Measurements from ENCODE around the gene EP400. TPM values are rescaled to one million over a fixed set of nuclear protein-coding genes. Genes with fewer than 3 reads are reported as not detected.
A peak's percentile ranks its signal among the peaks of the same experiment; 100 is the strongest.

EP400 gene
- total RNA-seq, 1 experiment from 2014 or later: 61.7 TPM

GRCh38 chr12:131928080-131928710, 21.5 kb upstream of the EP400 start:
- WGBS (ENCODE audit: extremely low coverage, insufficient read length, low lambda C conversion rate): no CpG with 5 or more reads among the region's 33 CpGs
- Histone ChIP-seq H2BK15ac (ENCODE audit: low read depth, low read length) (no peak overlapping the region), H3K79me2 (ENCODE audit: insufficient read depth, low read length) (peaks cover 7% of the 10 kb centered on the region; the same call in 1 of the 2 replicates), H2BK120ac (ENCODE audit: low read depth, low read length, poor library complexity, severe bottlenecking) (peak overlapping the region; percentile 36), H3K14ac (ENCODE audit: insufficient read depth, low read length) (no peak overlapping the region), H2AK5ac (ENCODE audit: insufficient read length, low read length) (no peak overlapping the region), H3K27me3 (ENCODE audit: insufficient read depth, low read length) (no peaks in the 10 kb centered on the region), H3K79me1 (ENCODE audit: insufficient read depth, low read depth, low read length, poor library complexity, severe bottlenecking) (peaks cover 4% of the 10 kb centered on the region), H3K4me1 (ENCODE audit: insufficient read depth, low read length) (no peaks in the 10 kb centered on the region), H3K23me2 (ENCODE audit: insufficient read length, low read depth, low read length, poor library complexity, severe bottlenecking) (peaks cover 13% of the 10 kb centered on the region), H4K91ac (ENCODE audit: insufficient read length, low read depth, low read length) (no peak overlapping the region), H3K9me3 (ENCODE audit: control insufficient read depth, low read depth, low read length) (no peaks in the 10 kb centered on the region), H4K8ac (replicated peaks; ENCODE audit: insufficient read length, low read depth, low read length) (no peak overlapping the region), H4K20me1 (ENCODE audit: control insufficient read depth, insufficient read depth, insufficient read length) (no peaks in the 10 kb centered on the region), H2AFZ (ENCODE audit: low read length) (no peak overlapping the region), H3K18ac (ENCODE audit: insufficient read length, low read depth, low read length) (no peak overlapping the region), H3K4ac (ENCODE audit: low read depth, low read length) (no peak overlapping the region), H3K27ac (ENCODE audit: insufficient read length, low read depth, low read length) (no peak overlapping the region), H3T11ph (ENCODE audit: low read length) (no peak overlapping the region), H3K23ac (ENCODE audit: insufficient read length, low read depth, low read length) (no peak overlapping the region), H4K5ac (ENCODE audit: insufficient read length, low read depth, low read length) (no peak overlapping the region), H3K9ac (ENCODE audit: extremely low read depth, insufficient read length, low read length) (no peak overlapping the region), H2BK20ac (ENCODE audit: low read depth, low read length, poor library complexity, severe bottlenecking) (no peak overlapping the region), H3K4me2 (ENCODE audit: insufficient read depth, insufficient read length, low read length) (peak overlapping the region; percentile 59), H2BK12ac (ENCODE audit: insufficient read length, low read depth, low read length) (no peak overlapping the region), H2BK5ac (ENCODE audit: insufficient read length, low read length) (no peak overlapping the region), H3K56ac (ENCODE audit: insufficient read length, low read depth, low read length) (no peak overlapping the region)
- peaks cover 4 to 11% of the 10 kb centered on the region in 2 experiments; a peak in 3 of 5 replicates for H3K9me3 Mint-ChIP-seq
- peaks cover 22 to 35% (median 26%) of the 10 kb centered on the region in 3 experiments for H3K36me3 Mint-ChIP-seq (ENCODE audit: insufficient read depth in 1 of 3, low read depth in 3 of 3)
- peaks cover 3% of the 10 kb centered on the region for H3K27me3 Mint-ChIP-seq (ENCODE audit: low read depth)
- peaks cover 3 to 9% of the 10 kb centered on the region in 2 experiments for H3K4me1 Mint-ChIP-seq
- TF ChIP-seq CTCF (conservative IDR thresholded peaks at IDR 0.05): no peak
- H3K4me3 Mint-ChIP-seq: peak overlapping the region; percentile 74 to 87
- H3K27ac Mint-ChIP-seq: no peak overlapping the region; a peak in 2 of 7 replicates
- peak; percentile 58 for DNase-seq
